ENCODE measurements around the gene ASAP2. TPM values are rescaled to one million over a fixed set of nuclear protein-coding genes. Genes with fewer than 3 reads are reported as not detected.

The ASAP2 gene
- total RNA-seq, 1 experiment from 2014 or later = 12.6 TPM

DNA sequence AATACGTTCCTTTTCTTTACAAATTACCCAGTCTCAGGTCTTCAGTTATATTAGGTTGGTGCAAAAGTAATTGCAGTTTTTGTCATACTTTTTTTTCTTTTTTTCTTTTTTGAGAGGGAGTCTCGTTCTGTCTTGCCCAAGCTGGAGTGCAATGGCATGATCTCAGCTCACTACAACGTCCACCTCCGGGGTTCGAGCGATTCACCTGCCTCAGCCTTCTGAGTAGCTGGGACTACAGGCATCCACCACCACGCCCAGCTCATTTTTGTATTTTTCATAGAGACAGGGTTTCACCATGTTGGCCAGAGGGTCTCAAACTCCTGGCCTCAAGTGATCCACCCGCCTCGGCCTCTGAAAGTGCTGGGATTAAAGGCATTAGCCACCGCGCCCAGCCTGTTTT, 43.8 kb upstream of the ASAP2 start:
- H3K4me1 ChIP-seq (ENCODE audit: insufficient read depth, low read length) = no peaks in the 10 kb centered on the region
- no peaks in the 10 kb centered on the region for H4K20me1 ChIP-seq (ENCODE audit: control insufficient read depth, insufficient read depth, insufficient read length)
- H3K27me3 ChIP-seq (ENCODE audit: insufficient read depth, low read length) = no peaks in the 10 kb centered on the region
- H3K23me2 ChIP-seq (ENCODE audit: insufficient read length, low read depth, low read length, poor library complexity, severe bottlenecking) = no peaks in the 10 kb centered on the region
- no peak overlapping the region for H2BK120ac ChIP-seq (ENCODE audit: low read depth, low read length, poor library complexity, severe bottlenecking)
- no peaks in the 10 kb centered on the region for H3K79me1 ChIP-seq (ENCODE audit: insufficient read depth, low read depth, low read length, poor library complexity, severe bottlenecking)
- H2BK5ac ChIP-seq (ENCODE audit: insufficient read length, low read length) = no peak overlapping the region
- no peak overlapping the region for H3T11ph ChIP-seq (ENCODE audit: low read length)
- no peak overlapping the region for H3K27ac ChIP-seq (ENCODE audit: insufficient read length, low read depth, low read length)
- Mint-ChIP-seq H3K27me3 (ENCODE audit: low read depth) (peaks cover 3% of the 10 kb centered on the region), H3K36me3 (ENCODE audit: insufficient read depth in 1 of 3, low read depth in 3 of 3) (no peaks in the 10 kb centered on the region), H3K27ac (no peak overlapping the region), H3K4me3 (no peak overlapping the region), H3K9me3 (no peaks in the 10 kb centered on the region; a peak in 1 of 5 replicates), H3K4me1 (no peaks in the 10 kb centered on the region)
- no peak overlapping the region for H3K4ac ChIP-seq (ENCODE audit: low read depth, low read length)
- no peak overlapping the region for H3K23ac ChIP-seq (ENCODE audit: insufficient read length, low read depth, low read length)
- H3K56ac ChIP-seq (ENCODE audit: insufficient read length, low read depth, low read length) = no peak overlapping the region
- WGBS (ENCODE audit: extremely low coverage, insufficient read length, low lambda C conversion rate) = no CpG with 5 or more reads among the region's 11 CpGs
- no peak overlapping the region for H2BK12ac ChIP-seq (ENCODE audit: insufficient read length, low read depth, low read length)
- no peak overlapping the region for H2BK20ac ChIP-seq (ENCODE audit: low read depth, low read length, poor library complexity, severe bottlenecking)
- H4K5ac ChIP-seq (ENCODE audit: insufficient read length, low read depth, low read length) = no peak overlapping the region
- no peak overlapping the region for H2AFZ ChIP-seq (ENCODE audit: low read length)
- no peaks in the 10 kb centered on the region for H3K9me3 ChIP-seq (ENCODE audit: control insufficient read depth, low read depth, low read length)
- TF ChIP-seq, protein P1, sequence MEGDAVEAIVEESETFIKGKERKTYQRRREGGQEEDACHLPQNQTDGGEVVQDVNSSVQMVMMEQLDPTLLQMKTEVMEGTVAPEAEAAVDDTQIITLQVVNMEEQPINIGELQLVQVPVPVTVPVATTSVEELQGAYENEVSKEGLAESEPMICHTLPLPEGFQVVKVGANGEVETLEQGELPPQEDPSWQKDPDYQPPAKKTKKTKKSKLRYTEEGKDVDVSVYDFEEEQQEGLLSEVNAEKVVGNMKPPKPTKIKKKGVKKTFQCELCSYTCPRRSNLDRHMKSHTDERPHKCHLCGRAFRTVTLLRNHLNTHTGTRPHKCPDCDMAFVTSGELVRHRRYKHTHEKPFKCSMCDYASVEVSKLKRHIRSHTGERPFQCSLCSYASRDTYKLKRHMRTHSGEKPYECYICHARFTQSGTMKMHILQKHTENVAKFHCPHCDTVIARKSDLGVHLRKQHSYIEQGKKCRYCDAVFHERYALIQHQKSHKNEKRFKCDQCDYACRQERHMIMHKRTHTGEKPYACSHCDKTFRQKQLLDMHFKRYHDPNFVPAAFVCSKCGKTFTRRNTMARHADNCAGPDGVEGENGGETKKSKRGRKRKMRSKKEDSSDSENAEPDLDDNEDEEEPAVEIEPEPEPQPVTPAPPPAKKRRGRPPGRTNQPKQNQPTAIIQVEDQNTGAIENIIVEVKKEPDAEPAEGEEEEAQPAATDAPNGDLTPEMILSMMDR (conservative IDR thresholded peaks at IDR 0.05) = no peak
- H3K9ac ChIP-seq (ENCODE audit: extremely low read depth, insufficient read length, low read length) = no peak overlapping the region
- no peak overlapping the region for H2AK5ac ChIP-seq (ENCODE audit: insufficient read length, low read length)
- no peak overlapping the region for H3K4me2 ChIP-seq (ENCODE audit: insufficient read depth, insufficient read length, low read length)
- H2BK15ac ChIP-seq (ENCODE audit: low read depth, low read length) = no peak overlapping the region
- no peak overlapping the region for H3K18ac ChIP-seq (ENCODE audit: insufficient read length, low read depth, low read length)
- no peak overlapping the region for H3K14ac ChIP-seq (ENCODE audit: insufficient read depth, low read length)
- H4K91ac ChIP-seq (ENCODE audit: insufficient read length, low read depth, low read length) = no peak overlapping the region
- no peak overlapping the region for H4K8ac ChIP-seq (replicated peaks; ENCODE audit: insufficient read length, low read depth, low read length)
- no peak for DNase-seq
- H3K79me2 ChIP-seq (ENCODE audit: insufficient read depth, low read length) = no peaks in the 10 kb centered on the region

Measured in H9 (cell line).